ENCODE results near the gene ACSL6. TPM values are rescaled to one million over a fixed set of nuclear protein-coding genes. Genes with fewer than 3 reads are reported as not detected.

The ACSL6 gene
- total RNA-seq, 2 donors from 2014 or later, result 0.23 to 7.9 TPM

DNA sequence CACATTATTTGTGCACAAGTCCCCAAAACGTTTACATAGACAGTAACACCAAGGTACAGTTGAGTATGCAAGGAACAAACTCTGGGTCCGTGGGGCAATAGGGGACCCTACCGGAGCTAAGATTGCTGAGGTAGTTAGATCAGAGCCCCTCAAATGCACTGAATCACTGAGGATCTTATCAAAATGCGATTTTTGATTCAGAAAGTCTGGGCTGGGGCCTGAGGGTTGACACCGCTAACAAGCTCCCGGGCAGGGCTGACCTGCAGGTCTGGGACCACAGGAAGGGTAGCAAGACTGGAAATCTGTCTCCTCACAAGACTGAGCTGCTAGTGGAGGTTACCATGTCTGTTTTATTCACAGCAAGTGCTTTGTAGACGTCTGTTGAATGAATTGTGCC lies 47.2 kb upstream of the ACSL6 start:
- no peaks in the 10 kb centered on the region for H3K36me3 ChIP-seq
- TF ChIP-seq CTCF (IDR thresholded peaks at IDR 0.05), result no peak
- no peak for TF ChIP-seq POLR2A (IDR thresholded peaks at IDR 0.05)
- TF ChIP-seq POLR2AphosphoS5 (IDR thresholded peaks at IDR 0.05), result no peak
- no peak for DNase-seq (ENCODE audit: low spot score)
- H3K4me1 ChIP-seq (replicated peaks), result no peaks in the 10 kb centered on the region
- no peaks in the 10 kb centered on the region for H3K27me3 ChIP-seq (replicated peaks; ENCODE audit: insufficient read depth)
- WGBS, result 90% methylated on average over 7 of the region's 7 CpGs
- H3K9me3 ChIP-seq, result no peaks in the 10 kb centered on the region
- H3K27ac ChIP-seq, result no peak overlapping the region
- intact Hi-C loops (cut with DNase I), result no loop called here
- H3K4me3 ChIP-seq, result no peak overlapping the region

DNA sequence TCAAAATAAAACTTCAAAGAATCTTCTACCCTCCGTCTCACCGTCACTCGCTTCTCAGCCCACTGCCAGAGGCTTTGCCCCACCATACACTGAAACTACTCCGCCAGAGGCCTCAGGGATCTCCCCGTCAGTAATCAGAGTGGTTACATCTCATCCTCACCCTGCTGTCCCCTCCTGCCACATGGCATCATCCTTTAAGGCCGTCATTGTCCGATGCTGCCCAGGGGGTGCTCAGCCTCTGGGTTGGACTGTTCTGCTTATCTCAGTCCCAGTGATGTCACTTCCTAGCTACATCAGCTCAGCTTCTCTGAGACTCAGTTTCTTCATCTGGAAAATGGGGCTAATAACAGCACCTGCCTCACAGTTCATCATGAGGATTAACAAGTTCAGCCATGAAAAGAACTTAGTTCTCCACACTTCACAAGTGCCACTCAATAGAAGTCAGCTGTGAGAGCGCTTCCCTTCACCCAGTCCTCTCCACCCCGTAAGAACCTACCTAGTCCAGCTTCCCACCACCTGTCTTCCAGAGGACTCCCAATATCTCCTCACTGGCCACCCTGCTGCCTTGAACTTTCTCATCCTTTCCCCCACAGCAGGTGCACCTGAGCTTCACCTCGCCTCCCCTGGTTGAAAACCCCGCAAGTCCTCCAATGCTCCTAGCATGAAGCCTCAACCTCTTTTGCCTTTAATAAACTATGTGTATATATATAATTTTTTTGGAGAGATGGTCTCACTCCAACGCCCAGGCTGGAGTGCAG lies 46.2 kb upstream of the ACSL6 start:
- H3K27me3 ChIP-seq (replicated peaks; ENCODE audit: insufficient read depth), result no peaks in the 10 kb centered on the region
- H3K4me3 ChIP-seq, result no peak overlapping the region
- 82% methylated on average over 12 of the region's 12 CpGs for WGBS
- no peak overlapping the region for H3K27ac ChIP-seq
- TF ChIP-seq POLR2AphosphoS5 (IDR thresholded peaks at IDR 0.05) (no peak), POLR2A (IDR thresholded peaks at IDR 0.05) (no peak), CTCF (IDR thresholded peaks at IDR 0.05) (no peak)
- no peaks in the 10 kb centered on the region for H3K36me3 ChIP-seq
- no peak for DNase-seq (ENCODE audit: low spot score)
- intact Hi-C loops (cut with DNase I), result no loop called here
- H3K4me1 ChIP-seq (replicated peaks), result no peaks in the 10 kb centered on the region
- H3K9me3 ChIP-seq, result no peaks in the 10 kb centered on the region

- Histone ChIP-seq H3K4me1 (replicated peaks) (no peaks in the 10 kb centered on the region), H3K9me3 (no peaks in the 10 kb centered on the region), H3K4me3 (no peak overlapping the region), H3K27me3 (replicated peaks; ENCODE audit: insufficient read depth) (no peaks in the 10 kb centered on the region), H3K27ac (no peak overlapping the region), H3K36me3 (no peaks in the 10 kb centered on the region)
- TF ChIP-seq POLR2AphosphoS5 (IDR thresholded peaks at IDR 0.05), result no peak
- TF ChIP-seq POLR2A (IDR thresholded peaks at IDR 0.05), result no peak
- TF ChIP-seq CTCF (IDR thresholded peaks at IDR 0.05), result no peak
- intact Hi-C loops (cut with DNase I), result no loop called here
- DNase-seq (ENCODE audit: low spot score), result no peak
- 85% methylated on average over 14 of the region's 14 CpGs for WGBS
Observed at GRCh38 chr5:132056610-132057497, 45.4 kb upstream of the ACSL6 start.

GRCh38 chr5:132055808-132056609 lies 44.6 kb upstream of the ACSL6 start:
- no peaks in the 10 kb centered on the region for H3K9me3 ChIP-seq
- TF ChIP-seq POLR2A (IDR thresholded peaks at IDR 0.05) (no peak), POLR2AphosphoS5 (IDR thresholded peaks at IDR 0.05) (no peak), CTCF (IDR thresholded peaks at IDR 0.05) (no peak)
- H3K27me3 ChIP-seq (replicated peaks; ENCODE audit: insufficient read depth), result no peaks in the 10 kb centered on the region
- no peaks in the 10 kb centered on the region for H3K36me3 ChIP-seq
- intact Hi-C loops (cut with DNase I), result no loop called here
- WGBS, result 73% methylated on average over 12 of the region's 12 CpGs
- DNase-seq (ENCODE audit: low spot score), result no peak
- H3K4me3 ChIP-seq, result no peak overlapping the region
- no peaks in the 10 kb centered on the region for H3K4me1 ChIP-seq (replicated peaks)
- no peak overlapping the region for H3K27ac ChIP-seq
